SU-DHL-6 (cell line): ENCODE data around the gene SKIL.

ENCODE experiments used
- H2AFZ ChIP-seq: fragments of 200-600 bp; sonication (generic); 2 replicates; pipeline ENCODE4 v1.6.1; 2014; ENCODE audit warnings: low read depth, mild to moderate bottlenecking, moderate library complexity, mixed read lengths, antibody characterized with exemption, low read length; ENCODE audit not compliant: severe bottlenecking
- H3F3A ChIP-seq: fragments of 200-600 bp; shearing (Covaris generic); 2 replicates; pipeline ENCODE4 v1.6.0; 2016; ENCODE audit warnings: antibody characterized with exemption, mild to moderate bottlenecking; ENCODE audit not compliant: insufficient read depth
- H3K27ac ChIP-seq: fragments of 200-600 bp; sonication (generic); 2 replicates; pipeline ENCODE4 v1.5.1; 2016; ENCODE audit warnings: low read depth, mild to moderate bottlenecking, low read length, moderate library complexity, mixed read lengths
- H3K27me3 ChIP-seq: fragments of 200-600 bp; sonication (generic), shearing (Covaris generic); 2 replicates; pipeline ENCODE4 v1.6.0; 2014; ENCODE audit warnings: mild to moderate bottlenecking, low read length
- H3K36me3 ChIP-seq: fragments of 200-600 bp; sonication (generic); 2 replicates; pipeline ENCODE4 v1.6.1; 2014; ENCODE audit warnings: mild to moderate bottlenecking, low read length, mixed read lengths
- H3K4me2 ChIP-seq: fragments of 300-600, 200-600 bp; shearing (Covaris generic), sonication (generic); 2 replicates; pipeline ENCODE4 v1.6.0; 2014; ENCODE audit warnings: low read length, low read depth, mild to moderate bottlenecking; ENCODE audit not compliant: poor library complexity, severe bottlenecking
- H3K4me3 ChIP-seq: fragments of 200-600 bp; sonication (generic); 2 replicates; pipeline ENCODE4 v1.5.1; 2014; ENCODE audit warnings: antibody characterized with exemption, low read length, mild to moderate bottlenecking, mixed read lengths; ENCODE audit not compliant: insufficient read depth, poor library complexity, severe bottlenecking
- H3K79me2 ChIP-seq: fragments of 200-600 bp; sonication (generic); 2 replicates; pipeline ENCODE4 v1.6.1; 2014; ENCODE audit warnings: mild to moderate bottlenecking, low read length, moderate library complexity; ENCODE audit not compliant: insufficient read depth
- H3K9ac ChIP-seq: fragments of 200-600 bp; sonication (generic); 2 replicates; pipeline ENCODE4 v1.7.0; 2014; ENCODE audit warnings: mild to moderate bottlenecking, low read length
- H3K9me2 ChIP-seq: fragments of 200-600 bp; sonication (generic); replicated peaks from 2 replicates; pipeline ENCODE4 v1.6.1; 2014; ENCODE audit warnings: low read length; ENCODE audit not compliant: insufficient read depth
- H3K9me3 ChIP-seq: fragments of 200-600 bp; sonication (generic); 2 replicates; pipeline ENCODE4 v1.6.1; 2014; ENCODE audit warnings: low read length, mixed read lengths; ENCODE audit not compliant: insufficient read depth
- H4K20me1 ChIP-seq: fragments of 200-600 bp; sonication (generic); 2 replicates; pipeline ENCODE4 v1.6.1; 2014; ENCODE audit warnings: low read depth, mild to moderate bottlenecking, antibody characterized with exemption, low read length, moderate library complexity, mixed read lengths
- EZH2phosphoT487 ChIP-seq: fragments of 200-600 bp; sonication (generic), shearing (Covaris generic); conservative IDR thresholded peaks from 2 replicates; pipeline ENCODE4 v1.6.1; 2018; ENCODE audit warnings: mild to moderate bottlenecking, antibody characterized with exemption, low read length, moderate library complexity, mixed read lengths
- TF ChIP-seq, protein P1 (sequence below): fragments of 200-600 bp; sonication (generic); IDR thresholded peaks from one replicate; pipeline ENCODE4 v1.5.1; 2017; ENCODE audit warnings: antibody characterized with exemption, mild to moderate bottlenecking, low read length, moderate library complexity; ENCODE audit not compliant: insufficient read depth, poor library complexity, severe bottlenecking

SKIL gene

GRCh38 chr3:170421111-170421641, 63.7 kb downstream of the SKIL start:
- Histone ChIP-seq H3K27ac (no peak overlapping the region), H3K27me3 (no peaks in the 10 kb centered on the region), H3K4me2 (no peak overlapping the region), H3K79me2 (no peaks in the 10 kb centered on the region), H3K4me3 (no peak overlapping the region), H4K20me1 (no peaks in the 10 kb centered on the region), H3F3A (no peaks in the 10 kb centered on the region), H3K36me3 (no peaks in the 10 kb centered on the region), H3K9me2 (no peaks in the 10 kb centered on the region), H2AFZ (no peak overlapping the region), H3K9me3 (no peaks in the 10 kb centered on the region), H3K9ac (no peak overlapping the region)
- TF ChIP-seq, protein P1, sequence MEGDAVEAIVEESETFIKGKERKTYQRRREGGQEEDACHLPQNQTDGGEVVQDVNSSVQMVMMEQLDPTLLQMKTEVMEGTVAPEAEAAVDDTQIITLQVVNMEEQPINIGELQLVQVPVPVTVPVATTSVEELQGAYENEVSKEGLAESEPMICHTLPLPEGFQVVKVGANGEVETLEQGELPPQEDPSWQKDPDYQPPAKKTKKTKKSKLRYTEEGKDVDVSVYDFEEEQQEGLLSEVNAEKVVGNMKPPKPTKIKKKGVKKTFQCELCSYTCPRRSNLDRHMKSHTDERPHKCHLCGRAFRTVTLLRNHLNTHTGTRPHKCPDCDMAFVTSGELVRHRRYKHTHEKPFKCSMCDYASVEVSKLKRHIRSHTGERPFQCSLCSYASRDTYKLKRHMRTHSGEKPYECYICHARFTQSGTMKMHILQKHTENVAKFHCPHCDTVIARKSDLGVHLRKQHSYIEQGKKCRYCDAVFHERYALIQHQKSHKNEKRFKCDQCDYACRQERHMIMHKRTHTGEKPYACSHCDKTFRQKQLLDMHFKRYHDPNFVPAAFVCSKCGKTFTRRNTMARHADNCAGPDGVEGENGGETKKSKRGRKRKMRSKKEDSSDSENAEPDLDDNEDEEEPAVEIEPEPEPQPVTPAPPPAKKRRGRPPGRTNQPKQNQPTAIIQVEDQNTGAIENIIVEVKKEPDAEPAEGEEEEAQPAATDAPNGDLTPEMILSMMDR = no peak
- no peak for TF ChIP-seq EZH2phosphoT487

GRCh38 chr3:170421758-170422157, 64.2 kb downstream of the SKIL start:
- Histone ChIP-seq H3K36me3 (no peaks in the 10 kb centered on the region), H3K4me2 (no peak overlapping the region), H4K20me1 (no peaks in the 10 kb centered on the region), H3K9me2 (no peaks in the 10 kb centered on the region), H3K79me2 (no peaks in the 10 kb centered on the region), H2AFZ (no peak overlapping the region), H3K27me3 (no peaks in the 10 kb centered on the region), H3K9ac (no peak overlapping the region), H3F3A (no peaks in the 10 kb centered on the region), H3K9me3 (no peaks in the 10 kb centered on the region), H3K4me3 (no peak overlapping the region), H3K27ac (no peak overlapping the region)
- TF ChIP-seq EZH2phosphoT487 = no peak
- TF ChIP-seq, protein P1 = no peak

GRCh38 chr3:170423001-170423615, 65.6 kb downstream of the SKIL start:
- H4K20me1 ChIP-seq = no peaks in the 10 kb centered on the region
- TF ChIP-seq, protein P1 = no peak
- TF ChIP-seq EZH2phosphoT487 = no peak
- no peaks in the 10 kb centered on the region for H3K9me2 ChIP-seq
- H3K27me3 ChIP-seq = no peaks in the 10 kb centered on the region
- no peak overlapping the region for H3K4me3 ChIP-seq
- no peak overlapping the region for H3K9ac ChIP-seq
- no peaks in the 10 kb centered on the region for H3K79me2 ChIP-seq
- no peak overlapping the region for H3K4me2 ChIP-seq
- H3K36me3 ChIP-seq = no peaks in the 10 kb centered on the region
- no peaks in the 10 kb centered on the region for H3K9me3 ChIP-seq
- no peak overlapping the region for H3K27ac ChIP-seq
- H3F3A ChIP-seq = no peaks in the 10 kb centered on the region
- no peak overlapping the region for H2AFZ ChIP-seq
